PFSK-1 (cell line): Measurements from ENCODE around the gene LHPP.

Source experiments
- FOXP2 ChIP-seq: optimal IDR thresholded peaks from 2 replicates; pipeline ENCODE3; 2011; ENCODE audit warnings: borderline replicate concordance, control low read depth, inconsistent platforms; ENCODE audit not compliant: insufficient read depth; ENCODE audit errors: extremely low read length, extremely low read depth
- POLR2AphosphoS5 ChIP-seq: IDR thresholded peaks from 2 replicates; pipeline ENCODE4 v1.6.1; 2012; ENCODE audit warnings: low read depth, mild to moderate bottlenecking, control low read depth, low read length, moderate library complexity
- SIN3A ChIP-seq: IDR thresholded peaks from 2 replicates; pipeline ENCODE4 v1.6.1; 2012; ENCODE audit warnings: mild to moderate bottlenecking, low read length, moderate library complexity, borderline replicate concordance; ENCODE audit not compliant: insufficient read depth
- TAF1 ChIP-seq: IDR thresholded peaks from 2 replicates; pipeline ENCODE4 v1.6.1; 2012; ENCODE audit warnings: low read length, control low read depth, borderline replicate concordance; ENCODE audit not compliant: insufficient read depth
- TF ChIP-seq, protein P1 (sequence below), 2 experiments: IDR thresholded peaks; 2 replicates each; pipeline versions ENCODE4 v1.6.1 to v1.8.0; 2011 to 2012; ENCODE audit warnings: low read depth in 2 of 2, low read length in 2 of 2, control low read depth in 1 of 2, inconsistent platforms in 1 of 2, mild to moderate bottlenecking in 1 of 2, moderate library complexity in 1 of 2; ENCODE audit not compliant: insufficient read depth in 1 of 2

The LHPP gene

DNA sequence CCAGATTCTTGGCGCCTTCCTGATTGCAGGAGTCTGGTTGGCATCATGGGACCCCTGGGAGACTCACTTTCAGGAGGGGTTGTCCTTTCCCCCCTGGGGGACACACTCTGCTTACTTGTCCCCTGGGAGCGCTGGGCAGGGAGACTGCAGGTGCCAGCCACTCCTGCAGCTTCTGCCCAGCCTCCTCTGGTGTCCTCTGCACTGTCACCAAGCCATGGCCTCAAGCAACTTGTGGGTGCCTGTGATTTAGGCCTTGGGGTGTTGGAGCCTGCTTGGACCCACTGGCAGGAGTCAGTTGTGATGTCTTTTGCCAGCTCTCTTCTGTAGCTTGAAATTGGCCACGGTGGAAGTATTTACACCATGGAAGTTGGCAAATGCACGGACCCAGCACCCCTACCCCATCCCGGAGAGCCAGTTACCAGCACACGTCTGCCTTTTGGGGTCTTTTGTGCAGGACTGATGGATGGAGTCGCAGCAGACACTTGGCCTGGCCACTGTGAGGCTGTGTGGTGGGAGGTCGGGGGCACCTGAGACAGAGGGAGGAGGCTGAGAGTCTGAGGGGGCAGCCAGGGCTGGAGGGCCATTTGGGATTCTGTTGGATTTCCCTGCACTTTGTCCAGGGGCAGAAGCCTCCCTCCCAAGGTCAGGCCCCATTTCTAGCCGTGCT lies 104.7 kb downstream of the LHPP start:
- TF ChIP-seq FOXP2 (no peak), POLR2AphosphoS5 (no peak), SIN3A (no peak), TAF1 (no peak)
- TF ChIP-seq, protein P1, sequence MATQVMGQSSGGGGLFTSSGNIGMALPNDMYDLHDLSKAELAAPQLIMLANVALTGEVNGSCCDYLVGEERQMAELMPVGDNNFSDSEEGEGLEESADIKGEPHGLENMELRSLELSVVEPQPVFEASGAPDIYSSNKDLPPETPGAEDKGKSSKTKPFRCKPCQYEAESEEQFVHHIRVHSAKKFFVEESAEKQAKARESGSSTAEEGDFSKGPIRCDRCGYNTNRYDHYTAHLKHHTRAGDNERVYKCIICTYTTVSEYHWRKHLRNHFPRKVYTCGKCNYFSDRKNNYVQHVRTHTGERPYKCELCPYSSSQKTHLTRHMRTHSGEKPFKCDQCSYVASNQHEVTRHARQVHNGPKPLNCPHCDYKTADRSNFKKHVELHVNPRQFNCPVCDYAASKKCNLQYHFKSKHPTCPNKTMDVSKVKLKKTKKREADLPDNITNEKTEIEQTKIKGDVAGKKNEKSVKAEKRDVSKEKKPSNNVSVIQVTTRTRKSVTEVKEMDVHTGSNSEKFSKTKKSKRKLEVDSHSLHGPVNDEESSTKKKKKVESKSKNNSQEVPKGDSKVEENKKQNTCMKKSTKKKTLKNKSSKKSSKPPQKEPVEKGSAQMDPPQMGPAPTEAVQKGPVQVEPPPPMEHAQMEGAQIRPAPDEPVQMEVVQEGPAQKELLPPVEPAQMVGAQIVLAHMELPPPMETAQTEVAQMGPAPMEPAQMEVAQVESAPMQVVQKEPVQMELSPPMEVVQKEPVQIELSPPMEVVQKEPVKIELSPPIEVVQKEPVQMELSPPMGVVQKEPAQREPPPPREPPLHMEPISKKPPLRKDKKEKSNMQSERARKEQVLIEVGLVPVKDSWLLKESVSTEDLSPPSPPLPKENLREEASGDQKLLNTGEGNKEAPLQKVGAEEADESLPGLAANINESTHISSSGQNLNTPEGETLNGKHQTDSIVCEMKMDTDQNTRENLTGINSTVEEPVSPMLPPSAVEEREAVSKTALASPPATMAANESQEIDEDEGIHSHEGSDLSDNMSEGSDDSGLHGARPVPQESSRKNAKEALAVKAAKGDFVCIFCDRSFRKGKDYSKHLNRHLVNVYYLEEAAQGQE (IDR thresholded peaks at IDR 0.05; ENCODE audit: insufficient read depth in 1 of 2, low read depth in 2 of 2, low read length in 2 of 2) = no peak

DNA sequence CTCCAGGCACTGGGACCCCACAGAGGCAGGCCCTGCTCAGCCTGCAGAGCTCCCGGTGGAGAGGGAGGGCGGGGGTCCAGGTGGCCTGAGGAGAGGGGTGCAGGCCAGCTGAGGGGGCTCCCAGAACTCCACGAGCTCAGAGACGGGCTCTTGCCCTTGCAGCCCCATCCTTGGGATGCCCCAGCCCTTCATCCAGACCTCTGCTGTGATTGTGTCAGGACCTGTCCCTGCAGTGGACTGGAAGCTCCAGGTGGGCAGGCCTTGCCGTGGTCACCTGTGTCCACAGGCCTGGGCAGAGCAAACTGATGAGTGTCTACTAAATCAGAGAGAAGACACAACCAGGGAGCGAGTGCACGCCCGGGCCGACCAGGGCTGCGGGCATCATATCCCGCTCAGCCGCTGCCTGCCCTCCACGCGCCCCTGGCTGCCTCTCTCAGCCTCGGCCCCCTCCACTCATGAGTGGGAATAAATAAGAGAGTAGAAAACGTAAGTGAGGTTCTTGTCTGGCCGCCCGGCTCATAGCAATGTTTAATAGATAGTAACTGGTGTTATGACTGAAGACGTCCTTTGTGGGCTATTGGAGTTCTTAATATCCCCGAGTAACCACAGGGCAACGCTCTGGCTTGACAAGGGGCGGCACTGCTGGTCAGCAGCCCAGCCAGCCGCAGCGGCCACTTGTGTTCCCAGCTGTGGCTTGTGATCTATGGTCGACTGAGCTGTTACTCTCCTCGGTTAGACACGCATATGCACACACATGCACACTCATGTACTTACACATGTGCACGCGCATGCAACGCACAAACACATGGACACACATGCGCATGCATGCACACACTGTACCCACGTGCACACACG lies 105.6 kb downstream of the LHPP start:
- no peak for TF ChIP-seq TAF1
- no peak for TF ChIP-seq FOXP2
- TF ChIP-seq, protein P1 (IDR thresholded peaks at IDR 0.05; ENCODE audit: insufficient read depth in 1 of 2, low read depth in 2 of 2, low read length in 2 of 2) = no peak
- no peak for TF ChIP-seq SIN3A
- TF ChIP-seq POLR2AphosphoS5 = no peak

DNA sequence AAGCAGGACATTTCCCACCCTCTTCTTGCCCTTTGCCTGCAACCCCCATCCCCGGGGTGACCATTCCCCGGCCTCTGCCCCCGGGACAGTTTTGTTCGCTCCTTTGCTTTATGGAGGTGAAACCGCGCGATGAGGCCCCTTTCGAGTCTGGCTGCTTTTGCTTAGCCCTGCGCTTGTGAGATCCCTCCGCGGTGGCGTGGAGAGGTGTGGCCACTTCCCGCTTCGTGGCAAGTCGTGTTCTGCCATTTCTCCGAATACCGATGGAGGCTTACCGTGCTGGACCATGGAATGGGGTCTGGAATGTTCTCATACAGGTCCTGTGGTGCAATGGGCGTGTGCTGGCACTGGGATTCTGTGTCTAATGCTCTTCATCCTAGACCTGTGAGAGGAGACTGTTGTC lies 106.7 kb downstream of the LHPP start:
- TF ChIP-seq SIN3A (no peak), POLR2AphosphoS5 (no peak)

DNA sequence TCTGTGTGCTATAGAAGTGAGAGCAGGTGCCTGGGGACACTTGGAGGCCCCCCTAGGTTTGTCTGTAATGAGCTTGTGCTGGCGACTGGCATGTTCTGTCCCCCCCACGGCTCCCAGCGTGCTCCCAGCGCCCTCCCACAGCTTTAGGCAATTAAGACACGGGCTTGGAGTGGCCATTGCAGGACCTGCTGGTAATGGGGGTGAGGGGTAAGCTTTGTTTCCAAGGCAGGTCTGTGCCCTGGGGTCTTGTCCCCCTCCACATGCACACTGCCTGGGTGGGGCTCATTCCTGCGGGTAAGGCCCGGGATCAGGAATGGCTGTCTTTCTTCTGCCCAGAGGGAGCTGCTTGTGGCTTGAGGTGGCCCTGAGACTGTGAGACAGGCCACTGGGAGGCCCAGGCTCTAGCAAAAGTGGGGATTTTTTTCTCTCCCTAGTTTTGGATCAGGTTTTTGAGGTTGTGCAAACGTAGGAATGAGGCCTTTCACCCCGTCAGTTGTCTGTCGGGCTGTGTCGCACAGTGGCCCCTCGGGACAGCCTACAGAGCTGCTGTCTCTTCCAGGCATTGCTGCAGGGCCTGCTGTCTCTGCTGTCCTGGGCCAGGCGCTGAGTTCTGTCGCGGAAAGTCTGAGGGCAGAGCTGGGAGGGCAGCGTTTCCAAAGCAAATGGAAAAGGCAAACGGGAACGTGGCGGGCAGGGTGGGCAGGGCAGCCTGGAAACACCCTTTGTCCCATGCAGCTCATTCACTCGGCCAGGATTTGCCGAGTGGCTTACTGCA lies 107.4 kb downstream of the LHPP start:
- no peak for TF ChIP-seq POLR2AphosphoS5
- TF ChIP-seq, protein P1 (IDR thresholded peaks at IDR 0.05; ENCODE audit: insufficient read depth in 1 of 2, low read depth in 2 of 2, low read length in 2 of 2) = no peak
- TF ChIP-seq SIN3A = no peak
- TF ChIP-seq FOXP2 = no peak
- no peak for TF ChIP-seq TAF1

DNA sequence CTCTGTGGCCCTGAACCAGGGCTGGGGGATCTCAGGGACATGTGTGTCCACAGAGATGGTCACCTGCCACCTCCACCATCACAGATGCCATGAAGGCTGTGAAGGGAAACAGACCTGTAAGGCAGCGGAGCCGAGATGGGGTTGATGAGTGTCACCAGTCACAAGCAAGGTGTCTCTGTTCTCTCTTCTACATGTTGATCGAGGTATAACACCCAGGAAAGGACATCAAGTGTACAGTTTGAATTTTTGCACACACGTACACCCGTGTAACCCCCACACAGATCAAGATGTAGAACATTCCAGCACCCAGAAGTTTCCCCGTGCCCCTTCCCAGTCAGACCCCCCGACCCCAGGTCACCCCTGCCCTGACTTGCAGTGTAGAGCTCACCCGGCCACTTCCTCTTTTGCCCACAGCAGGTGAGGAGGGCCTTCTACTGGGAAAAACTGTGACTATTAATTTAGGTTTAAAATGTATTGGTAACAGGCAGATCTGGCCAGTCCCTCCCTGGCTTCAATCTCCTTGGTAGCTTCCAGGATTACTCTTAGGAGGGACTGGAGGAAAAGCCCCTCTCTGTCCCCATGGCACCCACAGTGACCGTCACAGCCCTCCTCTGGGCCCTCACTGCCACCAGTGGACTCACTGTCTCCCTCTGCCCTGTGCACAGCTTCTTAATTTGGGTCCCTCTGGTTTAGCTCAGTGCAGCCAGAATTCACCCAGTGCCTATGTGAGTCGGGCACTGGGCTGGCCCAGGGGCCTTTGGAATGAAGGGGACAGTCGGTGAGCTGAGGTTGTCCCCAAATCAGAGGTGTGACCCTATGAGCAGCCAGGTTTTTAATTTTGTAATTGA lies 108.2 kb downstream of the LHPP start:
- no peak for TF ChIP-seq POLR2AphosphoS5
